ENCODE results near the gene MAP2K5.

DNA sequence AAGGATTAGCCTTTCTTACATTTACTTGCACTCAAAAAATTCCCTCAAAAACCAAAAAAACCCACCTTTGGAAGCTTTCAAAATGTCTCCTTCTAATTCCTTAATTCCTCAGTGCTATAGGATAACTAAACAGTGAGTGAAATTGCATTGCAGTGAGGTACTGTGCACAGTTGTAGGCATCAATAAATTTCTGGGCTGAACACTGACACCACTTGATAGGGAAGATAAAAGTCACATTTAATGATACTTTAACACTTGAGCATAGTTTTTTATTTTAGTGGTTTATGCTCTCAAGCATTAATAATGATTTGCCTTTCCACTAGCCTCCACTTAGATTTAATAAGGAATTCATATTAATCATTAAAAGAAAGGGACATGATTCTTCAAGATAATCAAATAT, 52.3 kb downstream of the MAP2K5 start:
- TF ChIP-seq, protein P1, sequence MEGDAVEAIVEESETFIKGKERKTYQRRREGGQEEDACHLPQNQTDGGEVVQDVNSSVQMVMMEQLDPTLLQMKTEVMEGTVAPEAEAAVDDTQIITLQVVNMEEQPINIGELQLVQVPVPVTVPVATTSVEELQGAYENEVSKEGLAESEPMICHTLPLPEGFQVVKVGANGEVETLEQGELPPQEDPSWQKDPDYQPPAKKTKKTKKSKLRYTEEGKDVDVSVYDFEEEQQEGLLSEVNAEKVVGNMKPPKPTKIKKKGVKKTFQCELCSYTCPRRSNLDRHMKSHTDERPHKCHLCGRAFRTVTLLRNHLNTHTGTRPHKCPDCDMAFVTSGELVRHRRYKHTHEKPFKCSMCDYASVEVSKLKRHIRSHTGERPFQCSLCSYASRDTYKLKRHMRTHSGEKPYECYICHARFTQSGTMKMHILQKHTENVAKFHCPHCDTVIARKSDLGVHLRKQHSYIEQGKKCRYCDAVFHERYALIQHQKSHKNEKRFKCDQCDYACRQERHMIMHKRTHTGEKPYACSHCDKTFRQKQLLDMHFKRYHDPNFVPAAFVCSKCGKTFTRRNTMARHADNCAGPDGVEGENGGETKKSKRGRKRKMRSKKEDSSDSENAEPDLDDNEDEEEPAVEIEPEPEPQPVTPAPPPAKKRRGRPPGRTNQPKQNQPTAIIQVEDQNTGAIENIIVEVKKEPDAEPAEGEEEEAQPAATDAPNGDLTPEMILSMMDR (IDR thresholded peaks at IDR 0.05; ENCODE audit: low read depth, low read length), result no peak
- TF ChIP-seq POLR2A (IDR thresholded peaks at IDR 0.05; ENCODE audit: extremely low read depth, insufficient read length) (no peak), MYC (IDR thresholded peaks at IDR 0.05; ENCODE audit: low read depth, low read length) (no peak)
- TF ChIP-seq, protein P2, sequence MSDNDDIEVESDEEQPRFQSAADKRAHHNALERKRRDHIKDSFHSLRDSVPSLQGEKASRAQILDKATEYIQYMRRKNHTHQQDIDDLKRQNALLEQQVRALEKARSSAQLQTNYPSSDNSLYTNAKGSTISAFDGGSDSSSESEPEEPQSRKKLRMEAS (IDR thresholded peaks at IDR 0.05; ENCODE audit: low read depth, low read length), result no peak
